NCI-H69 (cell line): ENCODE data around the gene SIN3A.
"Not testable (repeated sequence)": the region's sequence is repeated elsewhere in the genome, so short reads cannot be mapped to it uniquely, and the experiment has no call there.

Experiments used
- DNase-seq: peaks from one replicate; lab custom pipeline; 2025; lab: John Stamatoyannopoulos, UW

Gene SIN3A

GRCh38 chr15:75333654-75334419, 117.7 kb downstream of the SIN3A start:
- not testable (repeated sequence) for DNase-seq

GRCh38 chr15:75332093-75332492, 119.4 kb downstream of the SIN3A start:
- not testable (repeated sequence) for DNase-seq

- no peak for DNase-seq
Observed at GRCh38 chr15:75329571-75329970, 121.9 kb downstream of the SIN3A start.

GRCh38 chr15:75328493-75329314, 122.8 kb downstream of the SIN3A start:
- no peak for DNase-seq

- DNase-seq: no peak
Observed at GRCh38 chr15:75327491-75327890, 124.0 kb downstream of the SIN3A start.

GRCh38 chr15:75327005-75327404, 124.5 kb downstream of the SIN3A start:
- no peak for DNase-seq

GRCh38 chr15:75325922-75326321, 125.6 kb downstream of the SIN3A start:
- DNase-seq: no peak

- DNase-seq: no peak
Observed at GRCh38 chr15:75321711-75322110, 129.8 kb downstream of the SIN3A start.
